BJ (cell line): ENCODE data around the gene CPNE1. TPM values are rescaled to one million over a fixed set of nuclear protein-coding genes. Genes with fewer than 3 reads are reported as not detected.

ENCODE experiments used
- CTCF ChIA-PET: fragments of 350-600 bp; formaldehyde crosslinking; extraction: SDS; loops from one replicate; lab custom pipeline; 2021; ENCODE audit warnings: antibody characterized with exemption, inconsistent platforms; lab: Yijun Ruan, JAX
- POLR2A ChIA-PET: fragments of 300-600 bp; sonication (Branson Sonifier 250); formaldehyde crosslinking; extraction: SDS; loops from one replicate; lab custom pipeline; 2021; ENCODE audit warnings: antibody characterized with exemption; lab: Charles Lee
- DNase-seq: peaks from one replicate; pipeline ENCODE4 v3.0.0-alpha.2; 2011; ENCODE audit warnings: low read depth
- H3K27me3 ChIP-seq: 2 replicates; pipeline ENCODE4 v1.6.0; 2011; ENCODE audit warnings: low read length; ENCODE audit not compliant: control insufficient read depth, insufficient read depth
- H3K36me3 ChIP-seq: 2 replicates; pipeline ENCODE4 v1.5.1; 2011; ENCODE audit warnings: low read length; ENCODE audit not compliant: control insufficient read depth, insufficient read depth
- H3K4me3 ChIP-seq: 2 replicates; pipeline ENCODE4 v1.5.1; 2011; ENCODE audit warnings: low read depth, mild to moderate bottlenecking, control low read depth, low read length
- polyA plus RNA-seq: library from polyadenylated mRNA; depleted of rRNA; stranded (reverse); fragments of >200 nt; gene quantifications from 2 replicates; pipeline ENCODE4 v1.2.3, GENCODE V29; 2011
- TF ChIP-seq, protein P1 (sequence below): IDR thresholded peaks from 2 replicates; pipeline ENCODE4 v1.5.1; 2011; ENCODE audit warnings: low read depth, mild to moderate bottlenecking, control low read depth, inconsistent platforms, low read length, moderate library complexity; ENCODE audit not compliant: insufficient read depth

Gene CPNE1
- polyA plus RNA-seq, 1 experiment: 217 TPM

DNA sequence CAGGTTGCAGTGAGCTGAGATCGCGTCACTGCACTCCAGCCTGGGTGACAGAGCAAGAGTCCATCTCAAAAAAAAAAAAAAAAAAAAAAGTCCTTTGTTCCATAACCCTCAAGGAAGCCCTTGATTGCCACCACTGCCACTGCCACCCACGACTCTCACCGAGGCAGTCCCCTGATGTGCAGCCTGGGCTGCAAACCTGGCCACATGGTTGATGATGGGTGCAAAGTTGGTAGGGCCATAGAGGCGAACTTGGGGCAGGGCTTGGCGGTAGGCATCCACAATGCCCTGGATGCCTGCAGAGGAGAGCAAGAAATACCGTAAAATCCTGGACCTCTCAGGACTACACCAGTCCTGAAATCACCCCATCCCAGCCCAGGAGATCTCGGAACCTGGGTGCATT is 37.6 kb downstream of the CPNE1 start:
- DNase-seq: no peak
- POLR2A ChIA-PET: no interaction called here
- H3K4me3 ChIP-seq: no peak overlapping the region
- CTCF ChIA-PET: interaction anchor here (1.5 kb wide), 1 partner anchor 8 kb away, joined by 9 read pairs; no protein-coding TSS in a partner anchor
- peaks cover 31% of the 10 kb centered on the region for H3K36me3 ChIP-seq
- TF ChIP-seq, protein P1, sequence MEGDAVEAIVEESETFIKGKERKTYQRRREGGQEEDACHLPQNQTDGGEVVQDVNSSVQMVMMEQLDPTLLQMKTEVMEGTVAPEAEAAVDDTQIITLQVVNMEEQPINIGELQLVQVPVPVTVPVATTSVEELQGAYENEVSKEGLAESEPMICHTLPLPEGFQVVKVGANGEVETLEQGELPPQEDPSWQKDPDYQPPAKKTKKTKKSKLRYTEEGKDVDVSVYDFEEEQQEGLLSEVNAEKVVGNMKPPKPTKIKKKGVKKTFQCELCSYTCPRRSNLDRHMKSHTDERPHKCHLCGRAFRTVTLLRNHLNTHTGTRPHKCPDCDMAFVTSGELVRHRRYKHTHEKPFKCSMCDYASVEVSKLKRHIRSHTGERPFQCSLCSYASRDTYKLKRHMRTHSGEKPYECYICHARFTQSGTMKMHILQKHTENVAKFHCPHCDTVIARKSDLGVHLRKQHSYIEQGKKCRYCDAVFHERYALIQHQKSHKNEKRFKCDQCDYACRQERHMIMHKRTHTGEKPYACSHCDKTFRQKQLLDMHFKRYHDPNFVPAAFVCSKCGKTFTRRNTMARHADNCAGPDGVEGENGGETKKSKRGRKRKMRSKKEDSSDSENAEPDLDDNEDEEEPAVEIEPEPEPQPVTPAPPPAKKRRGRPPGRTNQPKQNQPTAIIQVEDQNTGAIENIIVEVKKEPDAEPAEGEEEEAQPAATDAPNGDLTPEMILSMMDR: no peak
- no peaks in the 10 kb centered on the region for H3K27me3 ChIP-seq

DNA sequence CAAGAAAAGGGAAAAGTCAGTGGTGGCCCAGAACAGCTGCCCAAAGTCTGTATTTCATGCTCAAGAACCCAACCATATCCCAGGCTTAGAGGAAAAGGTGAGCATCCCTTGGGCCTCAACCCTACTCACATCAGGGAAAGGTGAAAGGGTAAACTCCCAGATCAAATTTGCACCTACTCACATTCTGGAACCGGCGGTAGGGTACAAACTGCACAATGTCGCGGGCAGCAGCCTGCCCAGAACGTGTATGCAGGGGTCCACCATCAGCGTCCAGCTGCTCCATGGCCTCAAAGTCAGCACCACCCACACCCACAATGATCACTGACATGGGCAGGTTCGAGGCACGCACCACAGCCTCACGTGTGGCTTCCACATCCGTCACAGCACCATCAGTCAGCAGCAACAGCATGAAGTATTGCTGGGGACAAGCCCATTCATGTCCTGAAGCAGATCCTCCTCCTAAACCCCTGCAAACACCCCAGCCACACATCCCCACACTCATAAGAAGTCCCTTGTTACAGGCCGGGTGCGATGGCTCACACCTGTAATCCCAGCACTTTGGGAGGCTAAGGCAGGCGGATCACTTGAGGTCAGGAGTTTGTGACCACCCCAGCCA is 38.2 kb downstream of the CPNE1 start:
- TF ChIP-seq, protein P1: no peak
- peaks cover 28% of the 10 kb centered on the region for H3K36me3 ChIP-seq
- no peaks in the 10 kb centered on the region for H3K27me3 ChIP-seq
- ChIA-PET CTCF (interaction anchor here (1.5 kb wide), 1 partner anchor 8 kb away, joined by 9 read pairs; no protein-coding TSS in a partner anchor), POLR2A (no interaction called here)
- no peak for DNase-seq
- no peak overlapping the region for H3K4me3 ChIP-seq

DNA sequence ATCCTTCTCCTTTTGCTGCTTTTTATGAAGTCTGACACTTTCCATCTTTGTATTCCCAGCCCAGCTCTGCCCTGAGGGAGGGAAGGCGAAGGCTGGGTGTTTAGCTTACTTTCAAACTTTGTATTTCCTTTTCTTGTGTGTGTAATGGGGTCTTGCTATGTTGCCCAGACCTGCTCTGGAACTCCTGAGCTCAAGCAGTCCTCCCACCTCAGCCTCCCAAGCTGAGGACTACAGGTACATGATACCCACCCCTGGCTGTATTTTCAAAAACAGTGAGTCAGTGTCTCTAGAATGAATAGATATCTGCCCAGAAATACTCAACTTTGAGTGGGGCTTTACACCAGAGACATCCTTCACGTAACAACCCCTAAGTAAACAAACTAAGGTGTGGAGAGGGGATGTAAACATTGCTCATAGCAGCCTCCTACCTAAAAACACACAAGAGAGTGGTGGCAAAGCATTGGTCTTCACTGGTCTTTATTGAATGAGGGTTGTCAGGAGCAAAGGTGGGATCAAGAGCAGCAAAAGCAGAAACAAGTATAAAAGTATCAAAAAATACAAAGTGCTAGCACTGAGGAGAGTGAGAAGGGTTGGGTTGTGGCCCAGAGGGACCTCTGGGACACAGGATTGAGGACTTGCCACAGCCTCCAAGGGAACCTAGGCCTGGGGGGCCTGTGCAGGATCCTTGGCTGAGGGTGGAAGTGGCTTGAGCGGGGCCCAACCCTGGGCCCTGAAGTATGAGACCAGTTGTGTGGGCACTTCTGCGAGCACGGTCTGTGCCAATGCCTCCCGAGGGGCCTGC is 38.9 kb downstream of the CPNE1 start:
- Histone ChIP-seq H3K4me3 (no peak overlapping the region), H3K36me3 (peaks cover 27% of the 10 kb centered on the region), H3K27me3 (no peaks in the 10 kb centered on the region)
- ChIA-PET POLR2A (interaction anchor here (0.6 kb wide), 1 partner anchor 10 kb away, joined by 3 read pairs; the partner anchor contains the start of gene SPAG4), CTCF (no interaction called here)
- TF ChIP-seq, protein P1: no peak
- DNase-seq: no peak

DNA sequence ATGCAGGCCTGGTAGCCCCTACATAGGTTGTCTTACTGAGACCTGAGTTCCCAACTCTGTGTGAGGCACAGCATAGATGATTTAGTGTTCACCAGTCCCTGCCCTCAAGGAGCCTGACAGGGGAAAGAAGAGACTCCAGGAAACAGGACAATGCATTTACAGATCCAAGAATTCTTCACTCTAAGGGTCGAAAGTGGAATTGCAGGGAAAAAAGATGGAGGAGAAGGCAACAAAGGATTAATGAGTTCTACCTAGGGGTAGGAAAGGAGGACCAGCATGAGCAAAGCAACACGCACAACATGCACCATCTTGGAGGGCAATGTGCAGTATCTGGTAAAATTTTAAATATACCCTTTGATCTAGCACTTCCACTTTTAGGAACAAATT is 43.1 kb downstream of the CPNE1 start:
- DNase-seq: no peak
- Histone ChIP-seq H3K4me3 (no peak overlapping the region), H3K36me3 (peaks cover 15% of the 10 kb centered on the region), H3K27me3 (no peaks in the 10 kb centered on the region)
- CTCF ChIA-PET: interaction anchor here (1.3 to 3.4 kb wide), 3 partner anchors 9 to 333 kb away, joined by 3 to 29 read pairs (median 5); partner anchors contain the start of gene SCAND1
- POLR2A ChIA-PET: no interaction called here
- TF ChIP-seq, protein P1: no peak
